ENCODE data around the gene COL4A1.

COL4A1 gene

GRCh38 chr13:110251193-110251819, 55.7 kb downstream of the COL4A1 start:
- DNase-seq: no peak

DNA sequence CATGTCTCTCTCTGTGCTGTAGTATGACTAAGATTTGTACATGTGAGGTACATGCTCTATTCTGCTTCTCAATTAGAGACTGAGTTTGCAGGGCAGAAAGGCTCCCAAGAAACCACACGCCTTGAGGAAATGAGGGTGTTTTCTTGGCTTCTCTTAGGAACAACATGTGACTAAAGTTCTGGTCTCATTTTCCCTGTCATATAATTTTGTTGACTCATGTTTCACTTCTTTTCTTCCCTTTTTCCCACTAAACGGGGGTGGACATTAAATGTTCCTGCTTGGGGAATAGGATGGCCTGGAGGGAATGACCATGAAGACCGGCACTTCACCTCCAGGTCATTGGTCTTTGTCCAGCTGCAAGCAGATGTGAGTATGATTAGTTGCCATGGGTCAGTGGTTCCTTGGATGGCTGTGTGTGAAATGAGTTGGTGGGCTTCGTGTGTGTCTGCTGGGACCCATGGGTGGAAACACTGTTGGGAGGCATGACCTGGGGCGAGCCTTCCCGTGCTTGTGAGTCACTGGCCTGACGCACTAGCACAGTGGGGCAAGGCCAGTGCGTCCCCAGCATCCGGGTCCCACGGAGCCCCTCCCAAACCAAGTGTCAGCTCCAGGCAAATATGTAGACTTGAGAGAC, 56.6 kb downstream of the COL4A1 start:
- no peak for DNase-seq

DNA sequence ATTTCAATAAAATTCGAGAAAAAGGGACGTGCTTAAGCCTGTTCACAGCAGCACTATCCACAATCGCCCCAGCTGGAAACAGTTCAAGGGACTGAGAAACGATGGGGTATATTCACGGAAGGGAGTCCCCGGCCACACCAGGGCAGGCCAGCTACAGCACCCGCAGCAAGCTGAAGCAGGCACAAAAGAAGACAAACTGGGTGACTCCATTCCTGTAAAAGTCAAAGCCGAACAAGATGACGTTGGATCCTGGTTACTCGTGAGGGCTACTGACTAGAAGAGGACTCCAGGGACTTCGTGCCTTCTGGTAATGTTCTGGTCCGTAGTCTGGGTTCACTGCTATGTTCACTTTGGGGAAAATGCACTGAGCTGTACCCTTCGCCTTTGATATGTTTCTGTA, 57.6 kb downstream of the COL4A1 start:
- no peak for DNase-seq

DNA sequence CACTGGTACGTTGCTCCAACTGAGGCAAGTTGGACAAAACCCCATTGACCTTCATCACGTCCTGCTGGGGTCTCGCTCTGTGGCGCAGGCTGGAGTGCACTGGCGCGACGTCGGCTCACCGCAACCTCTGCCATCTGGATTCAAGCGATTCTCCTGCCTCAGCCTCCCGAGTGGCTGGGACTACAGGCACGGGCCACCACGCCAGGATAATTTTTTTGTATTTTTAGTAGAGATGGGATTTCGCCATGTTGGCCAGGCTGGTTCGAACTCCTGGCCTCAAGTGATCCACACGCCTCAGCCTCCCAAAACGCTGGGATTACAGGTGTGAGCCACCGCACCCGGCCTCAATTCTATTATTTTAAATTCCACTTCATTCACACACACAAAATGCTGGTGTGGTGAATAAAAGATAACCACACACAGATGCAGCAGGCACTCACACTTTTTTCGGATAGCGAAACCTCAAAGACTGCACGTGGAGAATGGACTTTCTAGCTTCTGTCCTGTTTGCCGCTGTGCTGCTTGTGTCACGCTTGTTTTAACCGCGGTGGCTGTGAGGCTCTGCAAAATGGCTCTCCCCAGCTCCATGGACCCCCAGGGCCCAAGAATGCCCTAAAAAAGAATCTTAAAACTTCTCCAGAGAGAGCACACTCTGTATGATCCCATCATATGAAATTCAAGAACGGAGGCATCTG, 58.4 kb downstream of the COL4A1 start:
- no peak for DNase-seq

DNA sequence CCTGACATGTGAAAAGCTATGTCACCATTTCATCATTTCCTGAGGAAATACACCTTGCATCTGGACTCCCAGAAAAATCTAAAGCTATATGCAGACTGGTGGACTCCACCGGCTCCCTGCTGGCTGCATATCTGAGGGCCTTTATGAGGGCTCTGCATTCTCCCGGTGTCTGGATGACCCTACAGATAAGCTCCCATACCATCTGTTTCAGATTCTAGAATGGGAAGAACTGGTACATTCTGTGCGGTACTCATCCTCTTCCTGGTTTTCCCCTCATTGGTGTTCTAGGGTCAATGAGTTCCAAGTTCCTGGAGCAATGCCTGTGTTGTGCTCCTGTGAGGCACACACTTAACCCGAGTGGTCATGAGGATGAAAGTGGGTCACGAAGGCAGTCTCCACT, 60.4 kb downstream of the COL4A1 start:
- no peak for DNase-seq

DNA sequence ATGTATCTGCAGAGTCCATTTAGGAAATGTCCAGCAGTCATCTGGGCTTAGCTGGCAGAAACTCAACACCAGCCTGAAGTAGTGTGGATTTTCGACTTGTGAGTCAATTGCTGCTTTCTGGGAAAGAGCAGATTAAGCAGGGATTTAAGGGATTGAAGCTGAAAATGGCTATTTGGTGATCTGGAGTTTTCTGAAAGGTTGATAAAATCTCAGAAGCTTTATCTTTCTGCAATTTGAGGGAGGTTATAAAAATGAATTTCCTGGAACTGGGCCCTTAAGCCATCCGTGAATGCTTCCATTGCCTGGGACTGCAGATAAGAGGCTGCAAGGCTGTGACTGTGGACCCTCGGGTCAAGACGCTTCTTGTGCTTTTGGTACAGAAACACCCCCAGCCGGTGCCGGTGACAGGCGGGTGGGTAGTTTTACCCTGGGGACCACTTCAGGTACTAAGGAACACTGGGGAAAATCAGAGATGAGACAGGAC, 61.5 kb downstream of the COL4A1 start:
- DNase-seq: no peak

DNA sequence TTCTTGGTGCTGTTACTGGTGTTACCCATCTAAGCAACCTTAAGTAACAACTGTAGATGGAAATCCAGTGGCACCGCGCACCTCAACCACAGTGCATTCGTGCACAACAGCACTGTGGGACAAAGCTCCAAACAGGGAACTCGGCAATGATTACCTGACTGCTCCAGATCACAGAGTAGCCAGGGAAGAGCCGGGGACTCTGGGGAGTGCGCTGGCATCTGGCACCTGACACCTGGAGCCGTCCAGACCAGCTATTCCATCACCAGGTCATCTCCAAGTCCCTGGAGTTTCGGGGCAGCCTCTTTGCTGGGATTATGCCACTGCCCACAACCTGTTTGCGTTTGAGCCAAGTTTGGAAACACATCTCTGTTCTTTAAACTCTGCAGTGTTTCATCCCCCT, 62.0 kb downstream of the COL4A1 start:
- no peak for DNase-seq

DNA sequence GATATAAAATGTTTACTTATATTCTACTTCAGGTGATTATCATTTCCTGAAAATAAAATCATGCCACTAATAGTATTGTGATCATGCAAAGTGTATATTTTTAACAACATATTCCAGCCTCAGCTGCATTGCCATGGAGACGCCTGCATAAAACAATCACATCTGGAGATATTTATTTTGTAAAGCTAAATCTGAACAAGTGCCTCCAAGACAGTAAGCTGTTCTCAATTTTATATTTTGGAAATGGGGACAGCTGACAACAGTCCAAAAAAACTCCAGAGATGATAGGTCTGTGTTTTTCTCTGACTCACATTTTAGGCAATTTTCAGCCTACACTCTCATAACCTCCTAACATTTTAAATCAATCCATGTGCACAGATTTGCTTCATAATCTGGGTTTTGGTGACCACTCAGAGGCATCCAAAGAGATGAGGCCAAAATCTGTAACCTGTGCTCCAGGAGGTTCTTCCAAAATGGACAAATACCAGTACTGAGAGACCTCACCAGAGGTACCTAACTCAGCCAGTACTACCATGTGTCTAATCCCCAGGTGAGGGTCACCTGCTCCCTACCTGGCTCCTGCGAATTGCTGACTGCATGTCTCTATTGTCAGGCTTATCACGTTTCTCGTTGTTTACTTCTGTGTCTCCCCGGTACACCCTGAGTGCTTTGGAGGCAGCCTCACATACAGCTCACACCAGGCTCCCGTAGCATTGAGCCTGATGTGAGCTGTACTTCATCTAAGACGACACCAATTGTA, 62.7 kb downstream of the COL4A1 start:
- DNase-seq: no peak

GRCh38 chr13:110242615-110243014, 64.3 kb downstream of the COL4A1 start:
- DNase-seq: no peak

GRCh38 chr13:110240943-110241342, 66.0 kb downstream of the COL4A1 start:
- DNase-seq: no peak

GRCh38 chr13:110240352-110240751, 66.6 kb downstream of the COL4A1 start:
- DNase-seq: no peak

DNA sequence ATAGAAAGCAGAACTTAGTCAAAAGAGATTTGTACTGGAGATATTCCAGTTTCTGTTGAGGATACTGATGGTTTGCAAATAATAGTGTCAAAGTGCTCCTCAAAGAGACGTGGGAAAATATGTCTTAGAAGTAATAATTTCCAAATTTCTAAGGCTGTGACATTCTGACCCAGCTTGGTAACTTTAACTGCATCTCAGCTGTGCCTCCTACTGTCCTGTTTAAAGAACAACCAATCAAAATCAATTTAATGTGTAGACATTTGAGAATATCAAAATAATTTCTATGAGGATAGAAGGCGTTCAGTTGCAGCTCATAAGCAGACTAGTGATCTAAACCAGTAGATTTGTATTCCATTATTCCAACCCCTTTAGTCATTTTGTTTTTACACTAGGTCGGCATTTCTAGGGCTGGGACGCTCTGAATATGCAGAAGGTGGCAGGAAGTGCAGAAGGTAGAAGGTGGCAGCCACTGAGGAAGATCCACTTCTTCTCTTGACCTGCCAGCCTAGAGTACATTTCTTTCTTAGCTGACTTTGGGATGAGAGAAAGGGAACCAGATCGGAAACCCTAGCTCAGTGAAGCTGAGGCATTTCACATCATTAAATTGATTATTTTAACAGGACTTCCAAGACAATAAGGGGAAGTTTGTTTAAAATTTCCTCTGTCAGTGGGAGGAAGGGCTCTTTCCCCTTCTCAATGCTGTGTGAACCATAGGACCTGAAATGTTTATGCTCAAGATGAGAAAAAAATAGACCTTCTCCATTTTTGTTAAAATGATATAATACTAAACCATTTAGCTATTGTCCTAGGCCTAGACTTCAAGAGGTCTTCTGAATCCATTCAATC, 67.5 kb downstream of the COL4A1 start:
- no peak for DNase-seq

GRCh38 chr13:110238818-110239195, 68.2 kb downstream of the COL4A1 start:
- no peak for DNase-seq

- no peak for DNase-seq
These were observed 68.8 kb downstream of the COL4A1 start for GRCh38 chr13:110237875-110238817.

DNA sequence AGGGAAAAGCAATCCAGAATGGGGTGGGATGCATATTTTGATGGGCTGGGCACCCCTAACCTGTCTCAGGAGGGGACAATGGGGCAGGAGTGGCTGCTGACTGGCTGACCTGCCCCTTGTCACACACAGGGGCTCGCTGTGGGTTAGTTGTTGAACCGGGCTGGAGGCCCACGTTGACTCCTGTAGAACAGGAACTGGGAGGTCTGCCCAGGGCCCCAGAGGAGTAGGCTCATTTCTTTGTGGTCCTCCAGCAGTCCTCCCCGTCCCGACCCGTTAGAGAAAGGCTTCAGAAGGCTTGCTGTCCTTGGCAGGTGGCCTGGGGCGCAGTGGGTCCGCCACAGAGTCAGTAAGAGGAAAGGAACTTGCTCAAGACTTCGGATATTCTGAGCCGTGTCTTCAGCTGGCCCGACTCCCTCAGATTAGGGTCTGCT, 70.1 kb downstream of the COL4A1 start:
- DNase-seq: no peak

DNA sequence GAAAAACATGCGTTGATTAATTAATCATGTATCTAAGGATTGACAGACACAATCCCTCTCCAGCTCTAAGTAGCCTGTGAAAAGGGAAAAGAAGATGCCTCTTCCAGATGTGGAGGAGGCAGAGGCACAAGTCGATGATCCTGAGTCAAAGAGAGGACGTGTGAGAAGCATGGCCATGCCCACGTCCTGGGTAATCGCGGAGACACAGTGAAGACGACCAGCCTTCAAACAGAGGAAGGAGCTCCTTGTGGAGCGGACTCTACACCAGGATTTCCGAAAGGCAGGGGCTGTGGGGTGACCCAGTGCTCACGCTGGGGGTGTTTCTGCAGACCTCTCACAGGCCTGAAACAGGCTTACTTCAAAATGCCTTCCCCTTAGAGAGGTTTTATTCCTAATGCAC, 70.5 kb downstream of the COL4A1 start:
- DNase-seq: no peak

- no peak for DNase-seq
These were observed 72.4 kb downstream of the COL4A1 start for GRCh38 chr13:110234532-110234931.

DNA sequence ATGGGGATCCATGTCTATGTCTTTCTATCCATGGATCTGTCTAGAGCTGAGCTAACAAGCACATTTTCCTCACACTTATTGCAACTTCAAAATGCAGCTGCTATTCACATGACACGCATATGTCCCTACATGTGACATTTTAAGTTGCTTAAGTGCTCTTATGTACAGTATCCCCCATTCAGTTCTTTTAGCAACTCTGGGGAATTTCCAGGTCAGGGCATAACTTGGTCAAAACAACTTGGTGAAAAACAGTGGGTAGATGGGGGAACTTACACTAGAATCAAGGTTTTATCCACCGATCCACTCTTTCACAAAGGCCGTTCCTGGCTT, 73.0 kb downstream of the COL4A1 start:
- DNase-seq: no peak

DNA sequence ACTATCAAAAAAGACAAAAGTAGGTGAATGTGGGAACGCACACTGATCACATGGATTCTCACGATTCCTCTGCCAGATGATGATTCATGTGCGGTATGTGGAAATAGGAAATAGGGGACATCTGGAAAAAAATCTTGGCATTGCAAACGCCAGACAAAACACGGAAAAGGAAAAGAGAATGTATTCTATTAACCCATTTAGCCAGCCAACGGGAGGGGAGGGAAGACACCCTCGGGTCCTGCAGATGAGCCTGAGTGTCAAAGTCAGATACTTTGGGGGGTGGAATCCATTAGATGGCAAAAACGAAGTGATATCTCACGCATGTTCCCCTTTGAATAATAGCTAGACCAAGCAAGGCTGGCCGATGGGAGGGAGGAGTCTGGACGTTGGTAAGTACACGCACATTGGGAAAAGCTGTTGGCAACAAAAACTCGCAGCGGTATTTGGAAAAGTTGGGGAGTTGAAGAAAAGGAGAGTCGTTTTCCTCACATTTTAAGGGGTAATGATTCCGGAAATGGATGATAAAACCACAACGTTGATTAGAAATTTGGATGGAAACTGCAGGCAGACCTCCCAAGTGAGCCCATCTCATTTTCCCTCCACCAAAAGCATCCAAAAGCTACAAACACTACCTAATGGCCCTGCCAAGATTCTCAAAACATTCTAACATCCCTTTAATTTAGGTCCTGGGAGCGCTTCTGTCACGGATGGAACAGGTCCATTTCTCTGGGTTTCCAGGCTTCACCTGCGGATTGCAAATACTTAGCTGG, 73.6 kb downstream of the COL4A1 start:
- no peak for DNase-seq

- DNase-seq: no peak
These were observed 74.2 kb downstream of the COL4A1 start for GRCh38 chr13:110232756-110233155.

DNA sequence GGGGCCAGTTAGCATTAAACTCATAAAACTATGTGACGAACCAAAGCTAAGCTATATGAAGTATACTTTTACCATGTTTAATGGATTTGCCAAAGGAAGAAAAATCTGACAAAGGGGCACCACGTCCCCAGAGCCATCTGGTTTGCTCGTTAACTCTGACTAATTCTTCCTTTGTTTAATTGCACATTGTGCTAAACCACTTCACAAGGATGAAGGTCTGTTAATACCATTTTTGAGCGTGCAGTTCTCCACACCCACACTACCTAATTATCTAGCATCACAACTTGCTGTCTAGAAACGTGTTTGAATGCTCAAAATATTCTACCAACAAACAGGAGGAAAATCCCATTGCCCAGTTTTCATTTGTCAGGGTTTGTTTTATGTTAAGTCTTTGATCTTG, 74.8 kb downstream of the COL4A1 start:
- no peak for DNase-seq
